GM23248 (cell line): ENCODE results near the gene OPRPN. TPM values are rescaled to one million over a fixed set of nuclear protein-coding genes. Genes with fewer than 3 reads are reported as not detected.

ENCODE experiments used
- DNase-seq: peaks from one replicate; pipeline ENCODE4 v3.0.0-alpha.2; 2015
- H2AFZ ChIP-seq: fragments of 200-600 bp; sonication (generic); 2 replicates; pipeline ENCODE4 v1.6.1; 2016; ENCODE audit warnings: antibody characterized with exemption
- H3F3A ChIP-seq: fragments of 200-600 bp; sonication (generic); 2 replicates; pipeline ENCODE4 v1.6.1; 2016; ENCODE audit warnings: mild to moderate bottlenecking, antibody characterized with exemption, mixed run types; ENCODE audit not compliant: insufficient read depth
- H3K27ac ChIP-seq: fragments of 200-600 bp; sonication (generic); 2 replicates; pipeline ENCODE4 v1.5.1; 2016; ENCODE audit warnings: mild to moderate bottlenecking
- H3K27me3 ChIP-seq: fragments of 200-600 bp; sonication (generic); replicated peaks from 2 replicates; pipeline ENCODE4 v1.6.1; 2016; ENCODE audit warnings: mild to moderate bottlenecking; ENCODE audit not compliant: insufficient read depth
- H3K36me3 ChIP-seq: fragments of 200-600 bp; sonication (generic); 2 replicates; pipeline ENCODE4 v1.6.1; 2016; ENCODE audit warnings: low read depth, mild to moderate bottlenecking
- H3K4me1 ChIP-seq: fragments of 200-600 bp; sonication (generic); 2 replicates; pipeline ENCODE4 v1.6.1; 2016; ENCODE audit warnings: mild to moderate bottlenecking; ENCODE audit not compliant: insufficient read depth
- H3K4me2 ChIP-seq: fragments of 200-600 bp; sonication (generic); one replicate; pipeline ENCODE4 v1.6.1; 2016; ENCODE audit warnings: mild to moderate bottlenecking; ENCODE audit not compliant: unreplicated experiment
- H3K4me3 ChIP-seq: fragments of 200-600 bp; sonication (generic); 2 replicates; pipeline ENCODE4 v1.5.1; 2016; ENCODE audit warnings: mild to moderate bottlenecking
- H3K79me2 ChIP-seq: fragments of 200-600 bp; sonication (generic); 2 replicates; pipeline ENCODE4 v1.6.1; 2016; ENCODE audit warnings: mild to moderate bottlenecking; ENCODE audit not compliant: insufficient read depth
- H3K9ac ChIP-seq: fragments of 200-600 bp; sonication (generic); 2 replicates; pipeline ENCODE4 v1.6.1; 2016; ENCODE audit warnings: mild to moderate bottlenecking
- H3K9me2 ChIP-seq: fragments of 200-600 bp; sonication (generic); 2 replicates; pipeline ENCODE4 v1.6.1; 2016; ENCODE audit warnings: mixed run types, mild to moderate bottlenecking, moderate library complexity; ENCODE audit not compliant: insufficient read depth
- H3K9me3 ChIP-seq: fragments of 200-600 bp; sonication (generic); one replicate; pipeline ENCODE4 v1.6.1; 2017; ENCODE audit warnings: low read depth
- H4K20me1 ChIP-seq: fragments of 200-600 bp; sonication (generic); 2 replicates; pipeline ENCODE4 v1.6.0; 2016; ENCODE audit not compliant: insufficient read depth
- EZH2 ChIP-seq: fragments of 200-600 bp; sonication (generic); IDR thresholded peaks from 2 replicates; pipeline ENCODE4 v1.6.1; 2018; ENCODE audit warnings: antibody characterized with exemption, mild to moderate bottlenecking; ENCODE audit not compliant: insufficient read depth, poor library complexity, severe bottlenecking
- EZH2phosphoT487 ChIP-seq: fragments of 200-600 bp; sonication (generic); IDR thresholded peaks from 2 replicates; pipeline ENCODE4 v1.6.1; 2018; ENCODE audit warnings: antibody characterized with exemption, moderate library complexity, mild to moderate bottlenecking, low read depth; ENCODE audit not compliant: insufficient read depth
- WGBS, 2 experiments: methylation state at CpG; one replicate each; pipeline ENCODE4 v1.1.6; 2015 to 2017; ENCODE audit warnings: low lambda C conversion rate in 2 of 2, low coverage in 1 of 2; ENCODE audit errors: missing lambda C conversion rate in 2 of 2; 5-methylcytosine and 5-hydroxymethylcytosine counted together
- in situ Hi-C: fragments of 300-500 bp; cut with MboI; formaldehyde crosslinking; loops from 2 replicates; pipeline ENCODE4 v1.15.0; 2020
- polyA plus RNA-seq: library from polyadenylated mRNA; unstranded; fragments of >200 nt; fragmentation: Nextera tagmentation; extraction: Ambion mirVana; gene quantifications from 2 replicates; pipeline ENCODE4 v1.2.1, GENCODE V29; 2016
- total RNA-seq: library from RNA; depleted of rRNA; stranded (reverse); fragments of >200 nt; shearing (Covaris generic); gene quantifications from 2 replicates; pipeline ENCODE4 v1.2.3, GENCODE V29; 2014

Gene OPRPN
- total and polyA plus RNA-seq, 2 experiments from 2014 or later = not detected

GRCh38 chr4:70364002-70364401 is 33.7 kb upstream of the OPRPN start:
- H2AFZ ChIP-seq = no peak overlapping the region
- in situ Hi-C loops = no loop called here
- no peak overlapping the region for H3K4me2 ChIP-seq
- no peaks in the 10 kb centered on the region for H3K9me2 ChIP-seq
- no peaks in the 10 kb centered on the region for H4K20me1 ChIP-seq
- H3K4me1 ChIP-seq = no peaks in the 10 kb centered on the region
- H3K9me3 ChIP-seq = no peaks in the 10 kb centered on the region
- WGBS, 2 experiments = 33 to 45% methylated on average over 5 of the region's 5 CpGs
- TF ChIP-seq EZH2phosphoT487 (no peak), EZH2 (no peak)
- H3K27ac ChIP-seq = no peak overlapping the region
- H3K9ac ChIP-seq = no peak overlapping the region
- H3K4me3 ChIP-seq = no peak overlapping the region
- DNase-seq = no peak
- no peaks in the 10 kb centered on the region for H3K27me3 ChIP-seq
- H3K36me3 ChIP-seq = no peaks in the 10 kb centered on the region
- H3F3A ChIP-seq = no peaks in the 10 kb centered on the region
- no peaks in the 10 kb centered on the region for H3K79me2 ChIP-seq

GRCh38 chr4:70365479-70365878 is 32.3 kb upstream of the OPRPN start:
- Histone ChIP-seq H3K27me3 (no peaks in the 10 kb centered on the region), H3K79me2 (no peaks in the 10 kb centered on the region), H3K4me2 (no peak overlapping the region), H3K9me3 (no peaks in the 10 kb centered on the region), H2AFZ (no peak overlapping the region), H3F3A (no peaks in the 10 kb centered on the region), H3K4me1 (no peaks in the 10 kb centered on the region), H3K27ac (no peak overlapping the region), H4K20me1 (no peaks in the 10 kb centered on the region), H3K4me3 (no peak overlapping the region), H3K36me3 (no peaks in the 10 kb centered on the region), H3K9ac (no peak overlapping the region), H3K9me2 (no peaks in the 10 kb centered on the region)
- WGBS, 2 experiments = 1 to 4% methylated on average over 2 of the region's 2 CpGs
- TF ChIP-seq EZH2phosphoT487 (no peak), EZH2 (no peak)
- in situ Hi-C loops = no loop called here
- DNase-seq = no peak

- in situ Hi-C loops = no loop called here
- Histone ChIP-seq H2AFZ (no peak overlapping the region), H3K79me2 (no peaks in the 10 kb centered on the region), H3K27me3 (no peaks in the 10 kb centered on the region), H3K36me3 (no peaks in the 10 kb centered on the region), H3K4me3 (no peak overlapping the region), H3F3A (no peaks in the 10 kb centered on the region), H3K9me2 (no peaks in the 10 kb centered on the region), H3K4me1 (no peaks in the 10 kb centered on the region), H3K9me3 (no peaks in the 10 kb centered on the region), H4K20me1 (no peaks in the 10 kb centered on the region), H3K9ac (no peak overlapping the region), H3K27ac (no peak overlapping the region), H3K4me2 (no peak overlapping the region)
- no peak for TF ChIP-seq EZH2
- TF ChIP-seq EZH2phosphoT487 = no peak
- 43 to 63% methylated on average over 1 of the region's 1 CpG for WGBS, 2 experiments
- DNase-seq = no peak
These were observed 29.9 kb upstream of the OPRPN start for GRCh38 chr4:70367813-70368212.

GRCh38 chr4:70371987-70372386 is 25.8 kb upstream of the OPRPN start:
- Histone ChIP-seq H3K9me3 (no peaks in the 10 kb centered on the region), H4K20me1 (no peaks in the 10 kb centered on the region), H2AFZ (no peak overlapping the region), H3K4me3 (no peak overlapping the region), H3K4me1 (no peaks in the 10 kb centered on the region), H3K9ac (no peak overlapping the region), H3K4me2 (no peak overlapping the region), H3K36me3 (no peaks in the 10 kb centered on the region), H3F3A (no peaks in the 10 kb centered on the region), H3K27ac (no peak overlapping the region), H3K79me2 (no peaks in the 10 kb centered on the region), H3K9me2 (no peaks in the 10 kb centered on the region), H3K27me3 (no peaks in the 10 kb centered on the region)
- TF ChIP-seq EZH2 = no peak
- TF ChIP-seq EZH2phosphoT487 = no peak
- in situ Hi-C loops = no loop called here
- 23 to 28% methylated on average over 4 of the region's 4 CpGs for WGBS, 2 experiments
- DNase-seq = no peak

- in situ Hi-C loops = no loop called here
- Histone ChIP-seq H3K36me3 (no peaks in the 10 kb centered on the region), H3K9me2 (no peaks in the 10 kb centered on the region), H3K9me3 (no peaks in the 10 kb centered on the region), H4K20me1 (no peaks in the 10 kb centered on the region), H3K9ac (no peak overlapping the region), H2AFZ (no peak overlapping the region), H3K27me3 (no peaks in the 10 kb centered on the region), H3F3A (no peaks in the 10 kb centered on the region), H3K79me2 (no peaks in the 10 kb centered on the region), H3K4me3 (no peak overlapping the region), H3K27ac (no peak overlapping the region), H3K4me2 (no peak overlapping the region), H3K4me1 (no peaks in the 10 kb centered on the region)
- no peak for DNase-seq
- WGBS, 2 experiments = 8 to 11% methylated on average over 3 of the region's 3 CpGs
- TF ChIP-seq EZH2phosphoT487 (no peak), EZH2 (no peak)
These were observed 25.0 kb upstream of the OPRPN start for GRCh38 chr4:70372760-70373159.
